ENCODE data around the gene SLC39A11. TPM values are rescaled to one million over a fixed set of nuclear protein-coding genes. Genes with fewer than 3 reads are reported as not detected.

SLC39A11 gene
- total RNA-seq, 1 experiment from 2014 or later: 15.2 TPM

DNA sequence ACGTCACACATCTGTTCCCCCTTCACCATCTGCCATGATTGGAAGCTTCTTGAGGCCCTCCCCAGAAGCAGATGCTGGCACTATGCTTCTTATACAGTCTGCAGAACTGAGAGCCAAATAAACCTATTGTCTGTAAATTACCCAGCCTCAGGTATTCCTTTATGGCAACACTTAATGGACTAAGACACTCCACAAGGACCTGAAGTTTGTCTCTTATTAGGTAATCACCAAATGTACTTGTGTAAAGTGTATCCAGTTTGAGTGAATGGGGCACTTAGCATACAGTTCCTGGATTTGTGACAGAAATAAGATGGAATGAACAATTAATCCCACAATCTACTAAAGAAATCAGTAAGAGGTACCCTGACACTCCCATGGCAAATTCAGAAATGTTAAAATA lies 105.3 kb downstream of the SLC39A11 start:
- Histone ChIP-seq H3K4me2 (ENCODE audit: insufficient read depth, insufficient read length, low read length) (no peak overlapping the region), H2AK5ac (ENCODE audit: insufficient read length, low read length) (no peak overlapping the region), H3K9me3 (ENCODE audit: control insufficient read depth, low read depth, low read length) (no peaks in the 10 kb centered on the region), H3T11ph (ENCODE audit: low read length) (no peak overlapping the region), H4K20me1 (ENCODE audit: control insufficient read depth, insufficient read depth, insufficient read length) (no peaks in the 10 kb centered on the region), H3K56ac (ENCODE audit: insufficient read length, low read depth, low read length) (no peak overlapping the region), H4K8ac (replicated peaks; ENCODE audit: insufficient read length, low read depth, low read length) (no peak overlapping the region), H3K27me3 (ENCODE audit: insufficient read depth, low read length) (no peaks in the 10 kb centered on the region), H3K79me2 (ENCODE audit: insufficient read depth, low read length) (no peaks in the 10 kb centered on the region), H3K9ac (ENCODE audit: extremely low read depth, insufficient read length, low read length) (no peak overlapping the region), H3K18ac (ENCODE audit: insufficient read length, low read depth, low read length) (no peak overlapping the region), H3K23ac (ENCODE audit: insufficient read length, low read depth, low read length) (no peak overlapping the region), H3K4me1 (ENCODE audit: insufficient read depth, low read length) (no peaks in the 10 kb centered on the region), H4K5ac (ENCODE audit: insufficient read length, low read depth, low read length) (no peak overlapping the region), H2BK120ac (ENCODE audit: low read depth, low read length, poor library complexity, severe bottlenecking) (no peak overlapping the region), H2BK20ac (ENCODE audit: low read depth, low read length, poor library complexity, severe bottlenecking) (no peak overlapping the region), H2BK12ac (ENCODE audit: insufficient read length, low read depth, low read length) (no peak overlapping the region), H2BK5ac (ENCODE audit: insufficient read length, low read length) (no peak overlapping the region), H2AFZ (ENCODE audit: low read length) (no peak overlapping the region), H3K23me2 (ENCODE audit: insufficient read length, low read depth, low read length, poor library complexity, severe bottlenecking) (no peaks in the 10 kb centered on the region), H3K79me1 (ENCODE audit: insufficient read depth, low read depth, low read length, poor library complexity, severe bottlenecking) (no peaks in the 10 kb centered on the region), H3K27ac (ENCODE audit: insufficient read length, low read depth, low read length) (no peak overlapping the region), H3K4ac (ENCODE audit: low read depth, low read length) (no peak overlapping the region), H3K14ac (ENCODE audit: insufficient read depth, low read length) (no peak overlapping the region), H2BK15ac (ENCODE audit: low read depth, low read length) (no peak overlapping the region), H4K91ac (ENCODE audit: insufficient read length, low read depth, low read length) (no peak overlapping the region)
- no peaks in the 10 kb centered on the region for H3K36me3 Mint-ChIP-seq (ENCODE audit: insufficient read depth in 1 of 3, low read depth in 3 of 3)
- H3K4me1 Mint-ChIP-seq: peaks cover 4 to 6% of the 10 kb centered on the region in 2 experiments
- no CpG with 5 or more reads among the region's 1 CpG for WGBS (ENCODE audit: extremely low coverage, insufficient read length, low lambda C conversion rate)
- H3K9me3 Mint-ChIP-seq: no peaks in the 10 kb centered on the region
- no peak for DNase-seq
- no peak overlapping the region for H3K4me3 Mint-ChIP-seq
- H3K27ac Mint-ChIP-seq: peak overlapping the region in 1 of 3 experiments; percentile 59; a peak in 1 of 7 replicates
- TF ChIP-seq, protein P1, sequence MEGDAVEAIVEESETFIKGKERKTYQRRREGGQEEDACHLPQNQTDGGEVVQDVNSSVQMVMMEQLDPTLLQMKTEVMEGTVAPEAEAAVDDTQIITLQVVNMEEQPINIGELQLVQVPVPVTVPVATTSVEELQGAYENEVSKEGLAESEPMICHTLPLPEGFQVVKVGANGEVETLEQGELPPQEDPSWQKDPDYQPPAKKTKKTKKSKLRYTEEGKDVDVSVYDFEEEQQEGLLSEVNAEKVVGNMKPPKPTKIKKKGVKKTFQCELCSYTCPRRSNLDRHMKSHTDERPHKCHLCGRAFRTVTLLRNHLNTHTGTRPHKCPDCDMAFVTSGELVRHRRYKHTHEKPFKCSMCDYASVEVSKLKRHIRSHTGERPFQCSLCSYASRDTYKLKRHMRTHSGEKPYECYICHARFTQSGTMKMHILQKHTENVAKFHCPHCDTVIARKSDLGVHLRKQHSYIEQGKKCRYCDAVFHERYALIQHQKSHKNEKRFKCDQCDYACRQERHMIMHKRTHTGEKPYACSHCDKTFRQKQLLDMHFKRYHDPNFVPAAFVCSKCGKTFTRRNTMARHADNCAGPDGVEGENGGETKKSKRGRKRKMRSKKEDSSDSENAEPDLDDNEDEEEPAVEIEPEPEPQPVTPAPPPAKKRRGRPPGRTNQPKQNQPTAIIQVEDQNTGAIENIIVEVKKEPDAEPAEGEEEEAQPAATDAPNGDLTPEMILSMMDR (conservative IDR thresholded peaks at IDR 0.05): no peak
- H3K27me3 Mint-ChIP-seq (ENCODE audit: low read depth): no peaks in the 10 kb centered on the region
